Keratinocyte (primary cell): Measurements from ENCODE around the gene OR14A2. TPM values are rescaled to one million over a fixed set of nuclear protein-coding genes. Genes with fewer than 3 reads are reported as not detected.
A peak's percentile ranks its signal among the peaks of the same experiment; 100 is the strongest.

Experiments used
- DNase-seq: peaks from one replicate; pipeline ENCODE4 v3.0.0-alpha.2; 2011; ENCODE audit warnings: low read depth, missing footprints, low spot score
- FAIRE-seq: peaks from 2 replicates; lab custom pipeline; 2011; peaks lifted over from hg19 to GRCh38; lab: Jason Lieb, UNC
- H2AFZ ChIP-seq: 2 replicates; pipeline ENCODE4 v1.6.0; 2012; ENCODE audit warnings: low read length, control low read depth, inconsistent platforms; ENCODE audit not compliant: control insufficient read depth
- H3K27ac ChIP-seq: 2 replicates; pipeline ENCODE4 v1.5.1; 2011; ENCODE audit warnings: low read length; ENCODE audit not compliant: control insufficient read depth, insufficient read depth
- H3K27me3 ChIP-seq: 3 replicates; pipeline ENCODE4 v1.6.0; 2011; ENCODE audit warnings: low read length; ENCODE audit not compliant: control insufficient read depth, insufficient read depth; ENCODE audit errors: extremely low read depth
- H3K36me3 ChIP-seq, 2 experiments: 2 replicates in 1 of 2; 3 replicates in 1 of 2; pipeline ENCODE4 v1.5.1; 2011; ENCODE audit warnings: low read length in 2 of 2, mild to moderate bottlenecking in 1 of 2; ENCODE audit not compliant: control insufficient read depth in 2 of 2, insufficient read depth in 2 of 2; ENCODE audit errors: extremely low read depth in 1 of 2
- H3K4me1 ChIP-seq: 3 replicates; pipeline ENCODE4 v1.5.1; 2011; ENCODE audit warnings: low read length; ENCODE audit not compliant: control insufficient read depth, insufficient read depth; ENCODE audit errors: extremely low read depth
- H3K4me2 ChIP-seq: 3 replicates; pipeline ENCODE4 v1.6.0; 2011; ENCODE audit warnings: low read depth, low read length; ENCODE audit not compliant: control insufficient read depth, insufficient read depth; ENCODE audit errors: extremely low read depth
- H3K4me3 ChIP-seq, 3 experiments: fragments of 200-600 bp in 1 of 3; sonication (generic) in 1 of 3; 2 replicates in 2 of 3; 3 replicates in 1 of 3; pipeline ENCODE4 v1.5.1; 2011 to 2016; ENCODE audit warnings: low read length in 3 of 3, mild to moderate bottlenecking in 3 of 3, control low read depth in 2 of 3, inconsistent platforms in 1 of 3, low read depth in 1 of 3, mixed read lengths in 1 of 3, mixed run types in 1 of 3, moderate library complexity in 1 of 3; ENCODE audit not compliant: control insufficient read depth in 2 of 3, insufficient read depth in 2 of 3; ENCODE audit errors: extremely low read depth in 1 of 3
- H3K79me2 ChIP-seq: 2 replicates; pipeline ENCODE4 v1.6.0; 2012; ENCODE audit warnings: low read length; ENCODE audit not compliant: control insufficient read depth, insufficient read depth
- H3K9ac ChIP-seq: 3 replicates; pipeline ENCODE4 v1.6.0; 2011; ENCODE audit warnings: low read length; ENCODE audit not compliant: control insufficient read depth, insufficient read depth; ENCODE audit errors: extremely low read depth
- H3K9me1 ChIP-seq: 3 replicates; pipeline ENCODE4 v1.6.0; 2011; ENCODE audit warnings: low read length; ENCODE audit not compliant: control insufficient read depth, insufficient read depth; ENCODE audit errors: extremely low read depth
- H3K9me3 ChIP-seq: 2 replicates; pipeline ENCODE4 v1.5.1; 2012; ENCODE audit warnings: low read depth, low read length; ENCODE audit not compliant: control insufficient read depth
- H4K20me1 ChIP-seq: 3 replicates; pipeline ENCODE4 v1.6.0; 2011; ENCODE audit warnings: low read length; ENCODE audit not compliant: control insufficient read depth, insufficient read depth; ENCODE audit errors: extremely low read depth
- CTCF ChIP-seq, 3 experiments: IDR thresholded peaks in 1 of 3; conservative IDR thresholded peaks in 1 of 3; optimal IDR thresholded peaks in 1 of 3; 2 replicates in 2 of 3; 3 replicates in 1 of 3; pipeline versions ENCODE3 to v1.5.1; 2011; ENCODE audit warnings: low read length in 3 of 3, mild to moderate bottlenecking in 3 of 3, moderate library complexity in 2 of 3, control low read depth in 1 of 3, inconsistent platforms in 1 of 3; ENCODE audit not compliant: insufficient read depth in 2 of 3; ENCODE audit errors: extremely low read depth in 1 of 3
- EZH2 ChIP-seq: IDR thresholded peaks from one replicate; pipeline ENCODE4 v1.6.1; 2012; ENCODE audit warnings: inconsistent platforms, mild to moderate bottlenecking, low read length, moderate library complexity
- dilution Hi-C: fragments of 300-500 bp; cut with MboI; formaldehyde crosslinking; loops from one replicate; pipeline ENCODE4 v1.7.0; 2020; ENCODE audit warnings: low sequenced_read_pairs; ENCODE audit not compliant: extremely low pct_ligation_motif_present
- polyA plus RNA-seq, 5 experiments: library from polyadenylated mRNA; depleted of rRNA in 3 of 5; stranded (reverse) in 3 of 5; stranded (forward) in 1 of 5; unstranded in 1 of 5; fragments of >200 nt; gene quantifications; 1 replicate in 1 of 5; 2 replicates in 3 of 5; 3 replicates in 1 of 5; pipeline versions ENCODE4 v1.2.1 to v1.2.3, GENCODE V29; 2011 to 2012; ENCODE audit warnings: missing spikeins in 2 of 5, low read depth in 1 of 5, low replicate concordance in 1 of 5

Gene OR14A2
- polyA plus RNA-seq, 1 donor (not counting 4 experiments of a cell fraction or from before 2014, with no cell fraction given): not detected

GRCh38 chr1:247701338-247701737 lies 46.6 kb downstream of the OR14A2 start:
- no peak for FAIRE-seq
- dilution Hi-C loops: no loop called here
- Histone ChIP-seq H2AFZ (no peak overlapping the region), H3K9ac (no peak overlapping the region), H4K20me1 (no peaks in the 10 kb centered on the region), H3K4me3 (no peak overlapping the region), H3K4me2 (no peak overlapping the region), H3K9me3 (no peaks in the 10 kb centered on the region), H3K4me1 (no peaks in the 10 kb centered on the region), H3K27me3 (no peaks in the 10 kb centered on the region), H3K36me3 (no peaks in the 10 kb centered on the region), H3K27ac (no peak overlapping the region), H3K9me1 (no peaks in the 10 kb centered on the region), H3K79me2 (no peaks in the 10 kb centered on the region)
- TF ChIP-seq CTCF (optimal IDR thresholded peaks at IDR 0.05 in 1 of 3, IDR thresholded peaks at IDR 0.05 in 1 of 3, conservative IDR thresholded peaks at IDR 0.05 in 1 of 3; ENCODE audit: extremely low read depth in 1 of 3, insufficient read depth in 2 of 3, low read length in 3 of 3) (no peak), EZH2 (no peak)
- DNase-seq: no peak

- no peaks in the 10 kb centered on the region for H3K9me3 ChIP-seq
- no peak overlapping the region for H2AFZ ChIP-seq
- FAIRE-seq (no peak), DNase-seq (no peak)
- H4K20me1 ChIP-seq: no peaks in the 10 kb centered on the region
- no peak overlapping the region for H3K4me2 ChIP-seq
- no peaks in the 10 kb centered on the region for H3K36me3 ChIP-seq
- no peaks in the 10 kb centered on the region for H3K9me1 ChIP-seq
- H3K27me3 ChIP-seq: no peaks in the 10 kb centered on the region
- dilution Hi-C loops: no loop called here
- no peak overlapping the region for H3K4me3 ChIP-seq
- no peak overlapping the region for H3K27ac ChIP-seq
- no peaks in the 10 kb centered on the region for H3K79me2 ChIP-seq
- no peak overlapping the region for H3K9ac ChIP-seq
- TF ChIP-seq CTCF (optimal IDR thresholded peaks at IDR 0.05 in 1 of 3, IDR thresholded peaks at IDR 0.05 in 1 of 3, conservative IDR thresholded peaks at IDR 0.05 in 1 of 3; ENCODE audit: extremely low read depth in 1 of 3, insufficient read depth in 2 of 3, low read length in 3 of 3) (peak; percentile 54 to 63 (median 62)), EZH2 (no peak)
- no peaks in the 10 kb centered on the region for H3K4me1 ChIP-seq
Observed at GRCh38 chr1:247681288-247681897, 66.5 kb downstream of the OR14A2 start.
